Osteoblast (primary cell): ENCODE data around the gene GP5. TPM values are rescaled to one million over a fixed set of nuclear protein-coding genes. Genes with fewer than 3 reads are reported as not detected.

ENCODE experiments used
- DNase-seq: peaks from one replicate; pipeline ENCODE4 v3.0.0; 2011; ENCODE audit warnings: low spot score, mixed read lengths; ENCODE audit not compliant: insufficient read length; ENCODE audit errors: missing footprints
- H2AFZ ChIP-seq: 2 replicates; pipeline ENCODE4 v1.6.0; 2011; ENCODE audit warnings: mild to moderate bottlenecking, low read length
- H3K27ac ChIP-seq: 2 replicates; pipeline ENCODE4 v1.5.1; 2011; ENCODE audit warnings: mild to moderate bottlenecking, low read depth, low read length, moderate library complexity
- H3K27me3 ChIP-seq: 2 replicates; pipeline ENCODE4 v1.6.0; 2012; ENCODE audit warnings: mild to moderate bottlenecking, control low read depth, inconsistent platforms, low read length, moderate library complexity; ENCODE audit not compliant: insufficient read depth
- H3K36me3 ChIP-seq: 2 replicates; pipeline ENCODE4 v1.5.1; 2011; ENCODE audit warnings: mild to moderate bottlenecking, low read length, control low read depth, moderate library complexity; ENCODE audit not compliant: insufficient read depth
- H3K4me1 ChIP-seq: 2 replicates; pipeline ENCODE4 v1.5.1; 2011; ENCODE audit warnings: mild to moderate bottlenecking, low read length, control low read depth, moderate library complexity; ENCODE audit not compliant: insufficient read depth
- H3K4me2 ChIP-seq: 2 replicates; pipeline ENCODE4 v1.6.0; 2011; ENCODE audit warnings: mild to moderate bottlenecking, low read length; ENCODE audit not compliant: insufficient read depth
- H3K4me3 ChIP-seq: fragments of 200-600 bp; sonication (generic); 3 replicates; pipeline ENCODE4 v1.5.1; 2012; ENCODE audit warnings: mild to moderate bottlenecking, low read length, inconsistent platforms; ENCODE audit not compliant: insufficient read depth
- H3K79me2 ChIP-seq: 2 replicates; pipeline ENCODE4 v1.6.0; 2012; ENCODE audit warnings: mild to moderate bottlenecking, low read length, control low read depth, inconsistent platforms; ENCODE audit not compliant: insufficient read depth
- H3K9me3 ChIP-seq: 2 replicates; pipeline ENCODE4 v1.5.1; 2011; ENCODE audit warnings: low read depth, low read length, control low read depth
- H4K20me1 ChIP-seq: 2 replicates; pipeline ENCODE4 v1.6.0; 2012; ENCODE audit warnings: mild to moderate bottlenecking, low read length, control low read depth; ENCODE audit not compliant: insufficient read depth
- CTCF ChIP-seq: IDR thresholded peaks from 2 replicates; pipeline ENCODE4 v1.5.1; 2011; ENCODE audit warnings: mild to moderate bottlenecking, low read depth, low read length, moderate library complexity; ENCODE audit errors: extremely low read depth
- total RNA-seq: library from RNA; depleted of rRNA; stranded (reverse); fragments of >200 nt; gene quantifications from 2 replicates; pipeline ENCODE4 v1.2.3, GENCODE V29; 2012

Gene GP5
- total RNA-seq, 1 donor: 0.36 TPM

GRCh38 chr3:194396539-194396858 is 2.6 kb downstream of the GP5 start:
- Histone ChIP-seq H3K36me3 (no peaks in the 10 kb centered on the region), H3K27me3 (peaks cover 5% of the 10 kb centered on the region), H3K4me1 (peaks cover 3% of the 10 kb centered on the region), H4K20me1 (no peaks in the 10 kb centered on the region), H3K27ac (no peak overlapping the region), H2AFZ (no peak overlapping the region), H3K4me2 (no peak overlapping the region), H3K79me2 (no peaks in the 10 kb centered on the region), H3K9me3 (no peaks in the 10 kb centered on the region), H3K4me3 (no peak overlapping the region)
- no peak for TF ChIP-seq CTCF
- no peak for DNase-seq

- no peak overlapping the region for H2AFZ ChIP-seq
- no peak overlapping the region for H3K4me2 ChIP-seq
- H4K20me1 ChIP-seq: no peaks in the 10 kb centered on the region
- DNase-seq: no peak
- H3K4me1 ChIP-seq: peaks cover 3% of the 10 kb centered on the region
- H3K9me3 ChIP-seq: no peaks in the 10 kb centered on the region
- no peaks in the 10 kb centered on the region for H3K79me2 ChIP-seq
- H3K4me3 ChIP-seq: no peak overlapping the region
- H3K27ac ChIP-seq: no peak overlapping the region
- TF ChIP-seq CTCF: no peak
- no peaks in the 10 kb centered on the region for H3K36me3 ChIP-seq
- H3K27me3 ChIP-seq: peaks cover 5% of the 10 kb centered on the region
Observed at GRCh38 chr3:194395778-194396538, 3.1 kb downstream of the GP5 start.

DNA sequence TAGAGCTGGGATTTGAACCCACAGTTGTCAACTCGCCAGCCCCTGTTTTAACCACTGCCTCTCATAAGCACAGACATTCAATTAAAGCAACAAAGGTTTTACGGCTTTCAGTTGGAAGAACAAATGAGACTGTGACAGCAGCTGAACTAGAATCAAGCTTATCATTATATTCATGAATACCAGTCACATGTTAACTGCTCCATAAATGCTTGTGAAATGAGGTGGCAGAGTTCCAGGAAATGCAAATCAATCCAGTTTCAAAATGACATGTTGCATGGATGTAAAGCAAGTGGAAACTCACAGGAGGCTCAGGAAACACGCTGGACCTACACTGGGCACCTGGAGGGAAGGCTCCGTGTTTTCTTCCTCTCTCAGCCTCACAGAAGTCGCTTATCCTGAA is 3.9 kb downstream of the GP5 start:
- no peaks in the 10 kb centered on the region for H3K9me3 ChIP-seq
- no peaks in the 10 kb centered on the region for H4K20me1 ChIP-seq
- no peak for DNase-seq
- H3K36me3 ChIP-seq: no peaks in the 10 kb centered on the region
- H3K27ac ChIP-seq: no peak overlapping the region
- no peak overlapping the region for H3K4me3 ChIP-seq
- peaks cover 7% of the 10 kb centered on the region for H3K27me3 ChIP-seq
- H3K4me1 ChIP-seq: peaks cover 3% of the 10 kb centered on the region
- H3K79me2 ChIP-seq: no peaks in the 10 kb centered on the region
- H3K4me2 ChIP-seq: no peak overlapping the region
- no peak overlapping the region for H2AFZ ChIP-seq
- TF ChIP-seq CTCF: no peak

DNA sequence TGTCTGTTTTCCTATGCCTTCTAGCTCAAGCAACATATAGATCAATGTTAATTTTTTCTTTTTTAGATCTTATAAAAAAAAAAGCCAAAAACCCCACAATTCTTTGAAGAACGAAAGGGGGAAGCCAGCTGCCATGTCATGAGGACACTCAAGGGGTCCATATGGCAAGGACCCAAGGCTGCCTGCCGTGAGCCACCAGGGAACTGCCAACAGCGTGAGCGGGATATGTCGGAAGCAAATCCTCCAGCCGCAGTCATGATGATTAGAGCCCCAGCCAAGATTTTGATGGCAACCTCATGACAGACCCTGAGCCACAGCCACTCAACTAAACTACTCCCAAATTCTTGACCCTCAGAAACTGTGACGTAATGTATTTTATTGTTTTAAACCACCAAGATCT is 6.5 kb downstream of the GP5 start:
- DNase-seq: no peak
- TF ChIP-seq CTCF: no peak
- H3K4me1 ChIP-seq: peaks cover 1% of the 10 kb centered on the region
- H3K4me3 ChIP-seq: no peak overlapping the region
- H2AFZ ChIP-seq: no peak overlapping the region
- H4K20me1 ChIP-seq: no peaks in the 10 kb centered on the region
- no peaks in the 10 kb centered on the region for H3K9me3 ChIP-seq
- peaks cover 11% of the 10 kb centered on the region for H3K27me3 ChIP-seq
- no peak overlapping the region for H3K27ac ChIP-seq
- no peaks in the 10 kb centered on the region for H3K79me2 ChIP-seq
- H3K4me2 ChIP-seq: no peak overlapping the region
- no peaks in the 10 kb centered on the region for H3K36me3 ChIP-seq
